Loucy (cell line): ENCODE measurements around the gene LHX5.

Experiments
- H2AFZ ChIP-seq: fragments of 200-600 bp; sonication (generic); 2 replicates; pipeline ENCODE4 v1.6.0; 2016; ENCODE audit warnings: antibody characterized with exemption, mild to moderate bottlenecking, low read length, moderate library complexity
- H3F3A ChIP-seq: fragments of 200-600 bp; 2 replicates; pipeline ENCODE4 v1.6.0; 2016; ENCODE audit warnings: antibody characterized with exemption, low read depth, mild to moderate bottlenecking
- H3K27me3 ChIP-seq: fragments of 200-600 bp; sonication (generic); 2 replicates; pipeline ENCODE4 v1.6.1; 2014; ENCODE audit warnings: low read length, mild to moderate bottlenecking; ENCODE audit not compliant: insufficient read depth, poor library complexity, severe bottlenecking
- H3K36me3 ChIP-seq: fragments of 200-600 bp; sonication (generic); 2 replicates; pipeline ENCODE4 v1.6.1; 2016; ENCODE audit warnings: low read length; ENCODE audit not compliant: insufficient read depth
- H3K4me1 ChIP-seq: fragments of 200-600 bp; sonication (generic); 2 replicates; pipeline ENCODE4 v1.5.1; 2014; ENCODE audit warnings: low read length, mild to moderate bottlenecking; ENCODE audit not compliant: insufficient read depth, poor library complexity, severe bottlenecking
- H3K4me2 ChIP-seq: fragments of 200-600 bp; sonication (generic); 2 replicates; pipeline ENCODE4 v1.6.0; 2014; ENCODE audit warnings: antibody characterized with exemption, low read length, low read depth, mild to moderate bottlenecking; ENCODE audit not compliant: poor library complexity, severe bottlenecking
- H3K4me3 ChIP-seq: fragments of 200-600 bp; sonication (generic); 2 replicates; pipeline ENCODE4 v1.5.1; 2014; ENCODE audit warnings: low read length, mild to moderate bottlenecking, mixed read lengths; ENCODE audit not compliant: poor library complexity, severe bottlenecking
- H3K79me2 ChIP-seq: fragments of 200-600 bp; sonication (generic); 2 replicates; pipeline ENCODE4 v1.6.1; 2014; ENCODE audit warnings: low read length; ENCODE audit not compliant: insufficient read depth
- H3K9ac ChIP-seq: fragments of 200-600 bp; sonication (generic); 2 replicates; pipeline ENCODE4 v1.6.0; 2014; ENCODE audit warnings: mild to moderate bottlenecking, low read depth, low read length, moderate library complexity; ENCODE audit not compliant: poor library complexity, severe bottlenecking
- H3K9me2 ChIP-seq: fragments of 200-600 bp; sonication (generic); replicated peaks from 2 replicates; pipeline ENCODE4 v1.6.1; 2016; ENCODE audit warnings: low read depth, low read length, mixed read lengths
- H3K9me3 ChIP-seq: fragments of 200-600 bp; sonication (generic); 2 replicates; pipeline ENCODE4 v1.6.1; 2014; ENCODE audit warnings: mild to moderate bottlenecking, antibody characterized with exemption, low read length, low read depth; ENCODE audit not compliant: insufficient read depth
- H4K20me1 ChIP-seq: fragments of 200-600 bp; sonication (generic); 2 replicates; pipeline ENCODE4 v1.6.0; 2014; ENCODE audit warnings: antibody characterized with exemption, low read length, mild to moderate bottlenecking; ENCODE audit not compliant: insufficient read depth, poor library complexity, severe bottlenecking
- EZH2phosphoT487 ChIP-seq: fragments of 200-600 bp; IDR thresholded peaks from 2 replicates; pipeline ENCODE4 v1.6.1; 2018; ENCODE audit warnings: antibody characterized with exemption, mild to moderate bottlenecking, moderate library complexity, borderline replicate concordance
- TF ChIP-seq, protein P1 (sequence below): fragments of 200-600 bp; sonication (generic); conservative IDR thresholded peaks from 2 replicates; pipeline ENCODE4 v1.5.1; 2014; ENCODE audit warnings: mild to moderate bottlenecking, antibody characterized with exemption, low read length

LHX5 gene

GRCh38 chr12:113445544-113446171 lies 26.0 kb downstream of the LHX5 start:
- Histone ChIP-seq H3F3A (no peaks in the 10 kb centered on the region), H3K27me3 (no peaks in the 10 kb centered on the region), H3K36me3 (no peaks in the 10 kb centered on the region), H3K4me1 (no peaks in the 10 kb centered on the region), H2AFZ (peak overlapping the region; percentile 74), H3K79me2 (no peaks in the 10 kb centered on the region), H3K4me2 (peak overlapping the region; percentile 13), H4K20me1 (no peaks in the 10 kb centered on the region), H3K9ac (no peak overlapping the region), H3K9me2 (no peaks in the 10 kb centered on the region), H3K4me3 (peak overlapping the region; percentile 26), H3K9me3 (no peaks in the 10 kb centered on the region)
- no peak for TF ChIP-seq EZH2phosphoT487
- TF ChIP-seq, protein P1, sequence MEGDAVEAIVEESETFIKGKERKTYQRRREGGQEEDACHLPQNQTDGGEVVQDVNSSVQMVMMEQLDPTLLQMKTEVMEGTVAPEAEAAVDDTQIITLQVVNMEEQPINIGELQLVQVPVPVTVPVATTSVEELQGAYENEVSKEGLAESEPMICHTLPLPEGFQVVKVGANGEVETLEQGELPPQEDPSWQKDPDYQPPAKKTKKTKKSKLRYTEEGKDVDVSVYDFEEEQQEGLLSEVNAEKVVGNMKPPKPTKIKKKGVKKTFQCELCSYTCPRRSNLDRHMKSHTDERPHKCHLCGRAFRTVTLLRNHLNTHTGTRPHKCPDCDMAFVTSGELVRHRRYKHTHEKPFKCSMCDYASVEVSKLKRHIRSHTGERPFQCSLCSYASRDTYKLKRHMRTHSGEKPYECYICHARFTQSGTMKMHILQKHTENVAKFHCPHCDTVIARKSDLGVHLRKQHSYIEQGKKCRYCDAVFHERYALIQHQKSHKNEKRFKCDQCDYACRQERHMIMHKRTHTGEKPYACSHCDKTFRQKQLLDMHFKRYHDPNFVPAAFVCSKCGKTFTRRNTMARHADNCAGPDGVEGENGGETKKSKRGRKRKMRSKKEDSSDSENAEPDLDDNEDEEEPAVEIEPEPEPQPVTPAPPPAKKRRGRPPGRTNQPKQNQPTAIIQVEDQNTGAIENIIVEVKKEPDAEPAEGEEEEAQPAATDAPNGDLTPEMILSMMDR: no peak

GRCh38 chr12:113443030-113443539 lies 28.6 kb downstream of the LHX5 start:
- H2AFZ ChIP-seq: no peak overlapping the region
- H3K79me2 ChIP-seq: no peaks in the 10 kb centered on the region
- no peaks in the 10 kb centered on the region for H3K9me2 ChIP-seq
- H3F3A ChIP-seq: no peaks in the 10 kb centered on the region
- TF ChIP-seq, protein P1: no peak
- TF ChIP-seq EZH2phosphoT487: no peak
- H3K4me1 ChIP-seq: no peaks in the 10 kb centered on the region
- H3K9ac ChIP-seq: no peak overlapping the region
- H3K36me3 ChIP-seq: no peaks in the 10 kb centered on the region
- H3K27me3 ChIP-seq: no peaks in the 10 kb centered on the region
- H3K4me3 ChIP-seq: no peak overlapping the region
- no peak overlapping the region for H3K4me2 ChIP-seq
- H3K9me3 ChIP-seq: no peaks in the 10 kb centered on the region
- H4K20me1 ChIP-seq: no peaks in the 10 kb centered on the region

DNA sequence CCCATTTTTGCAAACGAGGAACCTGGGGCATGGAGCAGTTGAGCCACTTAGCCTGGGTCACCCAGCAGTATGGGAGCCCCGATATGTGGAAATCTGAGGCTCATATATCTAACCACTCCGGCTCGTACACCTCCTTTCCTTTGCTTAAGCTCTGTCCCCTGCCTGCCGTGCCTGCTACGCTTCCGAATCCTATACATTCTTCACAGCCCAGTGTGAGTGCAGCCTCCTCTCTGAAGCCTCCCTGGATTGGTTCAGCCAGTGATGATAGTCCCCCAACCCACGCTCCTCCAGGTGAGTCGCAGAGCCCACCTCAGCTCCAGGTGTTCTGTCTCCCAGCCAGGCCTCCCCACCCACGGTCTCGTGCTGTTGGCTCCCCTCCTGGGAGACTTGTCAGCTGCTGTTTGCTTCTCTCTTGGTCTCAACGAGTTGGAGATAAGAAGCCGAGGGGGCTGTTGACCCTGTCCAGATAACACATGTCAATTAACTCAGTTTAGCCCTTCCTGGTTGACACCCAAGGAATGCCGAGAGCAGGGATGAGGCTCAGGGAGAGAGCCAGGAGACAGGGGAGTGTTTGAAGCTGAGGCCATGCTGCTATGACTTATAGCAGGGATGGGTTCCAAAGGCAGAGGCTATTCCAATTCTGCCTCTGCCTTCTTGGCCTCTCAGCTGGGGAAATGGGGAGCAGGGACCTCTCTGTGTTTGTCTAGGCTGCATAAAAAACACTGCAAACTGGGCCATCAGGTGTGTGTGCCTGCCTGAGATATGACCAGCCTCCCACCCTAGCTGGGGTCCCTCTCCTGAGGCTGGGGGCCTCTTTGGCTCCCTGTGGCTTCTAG lies 30.5 kb downstream of the LHX5 start:
- H3K79me2 ChIP-seq: no peaks in the 10 kb centered on the region
- H3K4me3 ChIP-seq: no peak overlapping the region
- no peaks in the 10 kb centered on the region for H3K4me1 ChIP-seq
- H3K9ac ChIP-seq: no peak overlapping the region
- H2AFZ ChIP-seq: no peak overlapping the region
- no peaks in the 10 kb centered on the region for H3K9me2 ChIP-seq
- TF ChIP-seq, protein P1: no peak
- TF ChIP-seq EZH2phosphoT487: no peak
- H3K36me3 ChIP-seq: no peaks in the 10 kb centered on the region
- H4K20me1 ChIP-seq: no peaks in the 10 kb centered on the region
- H3K9me3 ChIP-seq: no peaks in the 10 kb centered on the region
- H3K27me3 ChIP-seq: no peaks in the 10 kb centered on the region
- no peaks in the 10 kb centered on the region for H3F3A ChIP-seq
- no peak overlapping the region for H3K4me2 ChIP-seq
